Heart left ventricle (tissue), 13 donors: Measurements from ENCODE around the gene DCAF6.

Source experiments
- POLR2A ChIP-seq, 2 donors: fragments of 450-650 bp; IDR thresholded peaks; one replicate each; pipeline ENCODE4 v1.6.1; 2017; ENCODE audit warnings: antibody characterized with exemption in 2 of 2, mild to moderate bottlenecking in 2 of 2, moderate library complexity in 2 of 2
- TF ChIP-seq, protein P1 (sequence below), 12 donors: fragments of 200-600 bp; sonication (generic) in 4 of 12; IDR thresholded peaks; one replicate each; pipeline versions ENCODE4 v1.5.0 to v1.8.0; 2018 to 2022; ENCODE audit warnings: antibody characterized with exemption in 12 of 12, mild to moderate bottlenecking in 5 of 12
- donor health status: ischemic (EF 13 %, LVEDD 7.1; RV severe dilation, severe dysfunction).
- donor health status: DM: no; HTN: yes; CAD: no.
- donor health status: DM: no; HTN: no; CAD: no.
- donor health status: ischemic (EF 25% LVEDD 6.9; RV normal size, moderate dysfunction).
- donor health status: ischemic (EF 25% LVEDD 5.7; RV mildly dilated, moderate dysfunction).
- donor health status: ischemic (EF 35%, LVEDD 5.7; RV mildly dilated, moderate dysfunction).
- donor health status: nonischemic (EF 11% LVEDD 7.7; RV severe dilation, severe dysfunction).
- donor health status: DM: yes; HTN: yes; CAD: no.
- donor health status: PGD.
- donor health status: ischemic (EF 29% LVEDD 5.4; RV normal size, mild dysfunction).
- donor health status: nonischemic (EF 23%, LVEDD 6.1; RV moderate dilation, normal function).

DNA sequence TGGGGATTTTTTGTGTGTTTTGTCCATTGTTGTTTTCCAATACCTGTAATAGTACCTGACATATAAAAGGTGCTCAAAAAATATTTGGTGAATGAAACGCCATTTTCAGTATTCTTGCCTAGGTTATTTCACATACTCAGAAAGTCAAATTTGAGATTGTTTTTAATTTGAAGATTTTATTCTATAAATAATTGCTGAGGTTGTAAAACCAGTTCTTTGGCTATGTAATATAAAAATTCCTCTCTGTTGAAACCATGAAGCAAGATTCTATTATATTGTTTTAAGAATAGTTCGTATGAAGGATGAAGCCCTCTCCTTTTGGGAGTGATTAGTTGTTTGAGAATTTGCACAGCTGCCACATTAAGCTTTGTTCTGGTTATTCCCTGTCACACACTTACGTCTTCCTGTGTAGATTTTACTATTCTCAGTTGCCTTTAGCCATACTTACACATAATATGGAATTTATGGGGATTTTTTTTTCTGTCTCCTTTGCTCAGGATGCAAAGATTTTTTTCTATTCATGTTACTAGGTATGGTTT lies 60.6 kb downstream of the DCAF6 start:
- TF ChIP-seq, protein P1, sequence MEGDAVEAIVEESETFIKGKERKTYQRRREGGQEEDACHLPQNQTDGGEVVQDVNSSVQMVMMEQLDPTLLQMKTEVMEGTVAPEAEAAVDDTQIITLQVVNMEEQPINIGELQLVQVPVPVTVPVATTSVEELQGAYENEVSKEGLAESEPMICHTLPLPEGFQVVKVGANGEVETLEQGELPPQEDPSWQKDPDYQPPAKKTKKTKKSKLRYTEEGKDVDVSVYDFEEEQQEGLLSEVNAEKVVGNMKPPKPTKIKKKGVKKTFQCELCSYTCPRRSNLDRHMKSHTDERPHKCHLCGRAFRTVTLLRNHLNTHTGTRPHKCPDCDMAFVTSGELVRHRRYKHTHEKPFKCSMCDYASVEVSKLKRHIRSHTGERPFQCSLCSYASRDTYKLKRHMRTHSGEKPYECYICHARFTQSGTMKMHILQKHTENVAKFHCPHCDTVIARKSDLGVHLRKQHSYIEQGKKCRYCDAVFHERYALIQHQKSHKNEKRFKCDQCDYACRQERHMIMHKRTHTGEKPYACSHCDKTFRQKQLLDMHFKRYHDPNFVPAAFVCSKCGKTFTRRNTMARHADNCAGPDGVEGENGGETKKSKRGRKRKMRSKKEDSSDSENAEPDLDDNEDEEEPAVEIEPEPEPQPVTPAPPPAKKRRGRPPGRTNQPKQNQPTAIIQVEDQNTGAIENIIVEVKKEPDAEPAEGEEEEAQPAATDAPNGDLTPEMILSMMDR (IDR thresholded peaks at IDR 0.05) = no peak
- TF ChIP-seq POLR2A (IDR thresholded peaks at IDR 0.05) = no peak
